Loucy (cell line): ENCODE data around the gene PANK4.

Source experiments
- H2AFZ ChIP-seq: fragments of 200-600 bp; sonication (generic); 2 replicates; pipeline ENCODE4 v1.6.0; 2016; ENCODE audit warnings: antibody characterized with exemption, mild to moderate bottlenecking, low read length, moderate library complexity
- H3F3A ChIP-seq: fragments of 200-600 bp; 2 replicates; pipeline ENCODE4 v1.6.0; 2016; ENCODE audit warnings: antibody characterized with exemption, low read depth, mild to moderate bottlenecking
- H3K27me3 ChIP-seq: fragments of 200-600 bp; sonication (generic); 2 replicates; pipeline ENCODE4 v1.6.1; 2014; ENCODE audit warnings: low read length, mild to moderate bottlenecking; ENCODE audit not compliant: insufficient read depth, poor library complexity, severe bottlenecking
- H3K36me3 ChIP-seq: fragments of 200-600 bp; sonication (generic); 2 replicates; pipeline ENCODE4 v1.6.1; 2016; ENCODE audit warnings: low read length; ENCODE audit not compliant: insufficient read depth
- H3K4me1 ChIP-seq: fragments of 200-600 bp; sonication (generic); 2 replicates; pipeline ENCODE4 v1.5.1; 2014; ENCODE audit warnings: low read length, mild to moderate bottlenecking; ENCODE audit not compliant: insufficient read depth, poor library complexity, severe bottlenecking
- H3K4me2 ChIP-seq: fragments of 200-600 bp; sonication (generic); 2 replicates; pipeline ENCODE4 v1.6.0; 2014; ENCODE audit warnings: antibody characterized with exemption, low read length, low read depth, mild to moderate bottlenecking; ENCODE audit not compliant: poor library complexity, severe bottlenecking
- H3K4me3 ChIP-seq: fragments of 200-600 bp; sonication (generic); 2 replicates; pipeline ENCODE4 v1.5.1; 2014; ENCODE audit warnings: low read length, mild to moderate bottlenecking, mixed read lengths; ENCODE audit not compliant: poor library complexity, severe bottlenecking
- H3K79me2 ChIP-seq: fragments of 200-600 bp; sonication (generic); 2 replicates; pipeline ENCODE4 v1.6.1; 2014; ENCODE audit warnings: low read length; ENCODE audit not compliant: insufficient read depth
- H3K9ac ChIP-seq: fragments of 200-600 bp; sonication (generic); 2 replicates; pipeline ENCODE4 v1.6.0; 2014; ENCODE audit warnings: mild to moderate bottlenecking, low read depth, low read length, moderate library complexity; ENCODE audit not compliant: poor library complexity, severe bottlenecking
- H3K9me2 ChIP-seq: fragments of 200-600 bp; sonication (generic); replicated peaks from 2 replicates; pipeline ENCODE4 v1.6.1; 2016; ENCODE audit warnings: low read depth, low read length, mixed read lengths
- H3K9me3 ChIP-seq: fragments of 200-600 bp; sonication (generic); 2 replicates; pipeline ENCODE4 v1.6.1; 2014; ENCODE audit warnings: mild to moderate bottlenecking, antibody characterized with exemption, low read length, low read depth; ENCODE audit not compliant: insufficient read depth
- H4K20me1 ChIP-seq: fragments of 200-600 bp; sonication (generic); 2 replicates; pipeline ENCODE4 v1.6.0; 2014; ENCODE audit warnings: antibody characterized with exemption, low read length, mild to moderate bottlenecking; ENCODE audit not compliant: insufficient read depth, poor library complexity, severe bottlenecking
- EZH2phosphoT487 ChIP-seq: fragments of 200-600 bp; IDR thresholded peaks from 2 replicates; pipeline ENCODE4 v1.6.1; 2018; ENCODE audit warnings: antibody characterized with exemption, mild to moderate bottlenecking, moderate library complexity, borderline replicate concordance
- TF ChIP-seq, protein P1 (sequence below): fragments of 200-600 bp; sonication (generic); conservative IDR thresholded peaks from 2 replicates; pipeline ENCODE4 v1.5.1; 2014; ENCODE audit warnings: mild to moderate bottlenecking, antibody characterized with exemption, low read length

PANK4 gene

DNA sequence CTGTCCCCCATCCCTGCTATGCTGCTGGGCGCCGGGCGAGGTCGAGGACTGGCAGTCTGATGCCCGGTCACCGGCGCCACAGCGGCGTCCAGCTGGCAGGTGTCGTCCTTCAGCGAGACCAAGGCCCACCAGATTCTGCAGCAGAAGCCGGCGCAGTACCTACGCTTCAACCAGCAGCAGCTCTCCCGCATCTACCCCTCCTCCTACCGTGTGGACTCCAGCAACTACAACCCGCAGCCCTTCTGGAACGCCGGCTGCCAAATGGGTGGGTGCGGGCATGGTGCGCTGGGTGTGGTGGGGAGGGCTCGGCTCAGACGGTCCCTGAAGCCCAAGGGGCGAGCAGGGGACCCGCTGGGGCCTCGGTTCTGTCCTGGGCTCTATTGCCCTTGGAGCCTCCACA, 29.6 kb downstream of the PANK4 start:
- TF ChIP-seq, protein P1, sequence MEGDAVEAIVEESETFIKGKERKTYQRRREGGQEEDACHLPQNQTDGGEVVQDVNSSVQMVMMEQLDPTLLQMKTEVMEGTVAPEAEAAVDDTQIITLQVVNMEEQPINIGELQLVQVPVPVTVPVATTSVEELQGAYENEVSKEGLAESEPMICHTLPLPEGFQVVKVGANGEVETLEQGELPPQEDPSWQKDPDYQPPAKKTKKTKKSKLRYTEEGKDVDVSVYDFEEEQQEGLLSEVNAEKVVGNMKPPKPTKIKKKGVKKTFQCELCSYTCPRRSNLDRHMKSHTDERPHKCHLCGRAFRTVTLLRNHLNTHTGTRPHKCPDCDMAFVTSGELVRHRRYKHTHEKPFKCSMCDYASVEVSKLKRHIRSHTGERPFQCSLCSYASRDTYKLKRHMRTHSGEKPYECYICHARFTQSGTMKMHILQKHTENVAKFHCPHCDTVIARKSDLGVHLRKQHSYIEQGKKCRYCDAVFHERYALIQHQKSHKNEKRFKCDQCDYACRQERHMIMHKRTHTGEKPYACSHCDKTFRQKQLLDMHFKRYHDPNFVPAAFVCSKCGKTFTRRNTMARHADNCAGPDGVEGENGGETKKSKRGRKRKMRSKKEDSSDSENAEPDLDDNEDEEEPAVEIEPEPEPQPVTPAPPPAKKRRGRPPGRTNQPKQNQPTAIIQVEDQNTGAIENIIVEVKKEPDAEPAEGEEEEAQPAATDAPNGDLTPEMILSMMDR = no peak
- TF ChIP-seq EZH2phosphoT487 = no peak
- H3K9me3 ChIP-seq = no peaks in the 10 kb centered on the region
- H3K79me2 ChIP-seq = no peaks in the 10 kb centered on the region
- H3K9me2 ChIP-seq = no peaks in the 10 kb centered on the region
- peaks cover 46% of the 10 kb centered on the region for H3K4me1 ChIP-seq
- H3K9ac ChIP-seq = no peak overlapping the region
- no peak overlapping the region for H3K4me3 ChIP-seq
- no peaks in the 10 kb centered on the region for H3K36me3 ChIP-seq
- H3K27me3 ChIP-seq = no peaks in the 10 kb centered on the region
- no peak overlapping the region for H2AFZ ChIP-seq
- H4K20me1 ChIP-seq = no peaks in the 10 kb centered on the region
- no peak overlapping the region for H3K4me2 ChIP-seq
- no peaks in the 10 kb centered on the region for H3F3A ChIP-seq

DNA sequence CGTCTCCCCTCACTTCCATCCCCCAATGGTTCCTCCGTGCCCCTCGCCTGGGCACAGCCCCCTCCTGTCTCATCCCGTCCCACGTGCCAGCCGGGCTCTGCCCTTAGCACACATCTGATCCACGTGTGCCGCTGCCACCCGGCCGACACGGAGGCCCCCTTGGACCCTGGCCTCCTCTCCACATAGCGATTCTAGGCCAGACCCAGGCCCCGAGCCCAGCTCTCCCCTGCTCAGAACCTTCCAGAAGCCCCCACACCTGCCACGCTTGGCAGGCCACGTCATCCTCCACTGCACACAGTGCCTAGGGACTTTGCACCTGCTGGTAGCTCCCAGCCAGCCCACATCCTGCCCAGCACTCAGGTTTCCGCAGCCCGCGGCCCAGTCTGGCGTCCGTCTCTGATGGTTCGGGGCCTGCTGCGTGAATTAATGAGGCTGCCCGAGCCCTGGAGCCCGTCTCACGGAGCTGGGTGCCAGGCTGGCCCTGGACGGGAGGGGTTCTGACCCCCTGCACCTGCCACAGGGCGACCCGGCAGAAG, 30.2 kb downstream of the PANK4 start:
- peak overlapping the region; percentile 5 for H3K4me2 ChIP-seq

DNA sequence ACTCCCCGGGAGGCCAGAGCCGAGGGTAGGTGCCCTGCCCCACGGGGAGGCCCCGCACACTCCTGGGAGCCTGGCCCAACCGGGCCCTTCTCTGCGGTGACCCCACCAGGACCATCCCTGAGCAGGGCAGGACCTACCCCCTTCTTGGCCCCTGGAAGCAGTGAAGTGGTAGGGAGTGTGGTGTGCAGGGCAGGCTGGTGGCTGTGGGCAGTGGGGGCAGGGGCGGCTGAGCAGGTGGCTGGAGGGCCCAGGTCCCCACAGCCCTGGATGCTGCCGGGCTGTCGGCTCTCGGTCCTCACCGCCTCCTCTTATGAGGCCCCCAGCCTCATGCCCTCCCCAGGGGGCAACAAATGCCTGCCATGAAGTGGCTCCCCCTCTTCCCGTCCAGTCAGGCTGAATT, 30.9 kb downstream of the PANK4 start:
- peaks cover 39% of the 10 kb centered on the region for H3K4me1 ChIP-seq
- no peaks in the 10 kb centered on the region for H3F3A ChIP-seq
- no peak for TF ChIP-seq EZH2phosphoT487
- TF ChIP-seq, protein P1 = no peak
- no peaks in the 10 kb centered on the region for H3K27me3 ChIP-seq
- H3K79me2 ChIP-seq = no peaks in the 10 kb centered on the region
- H3K9me3 ChIP-seq = no peaks in the 10 kb centered on the region
- H3K36me3 ChIP-seq = no peaks in the 10 kb centered on the region
- H3K4me3 ChIP-seq = no peak overlapping the region
- no peak overlapping the region for H2AFZ ChIP-seq
- H4K20me1 ChIP-seq = no peaks in the 10 kb centered on the region
- H3K9me2 ChIP-seq = no peaks in the 10 kb centered on the region
- no peak overlapping the region for H3K9ac ChIP-seq
- H3K4me2 ChIP-seq = no peak overlapping the region

More for the DNA sequence above, 30.2 kb downstream of the PANK4 start:
- no peaks in the 10 kb centered on the region for H3K9me2 ChIP-seq
- H2AFZ ChIP-seq = no peak overlapping the region
- no peak overlapping the region for H3K9ac ChIP-seq
- TF ChIP-seq EZH2phosphoT487 = no peak
- TF ChIP-seq, protein P1 = no peak
- no peaks in the 10 kb centered on the region for H4K20me1 ChIP-seq
- H3K36me3 ChIP-seq = no peaks in the 10 kb centered on the region
- H3K79me2 ChIP-seq = no peaks in the 10 kb centered on the region
- no peaks in the 10 kb centered on the region for H3K27me3 ChIP-seq
- no peak overlapping the region for H3K4me3 ChIP-seq
- H3F3A ChIP-seq = no peaks in the 10 kb centered on the region
- peaks cover 44% of the 10 kb centered on the region for H3K4me1 ChIP-seq
- H3K9me3 ChIP-seq = no peaks in the 10 kb centered on the region
